Ishikawa (cell line): ENCODE results near the gene FNDC1.

Experiments used
- CEBPB ChIP-seq: IDR thresholded peaks from 2 replicates; pipeline ENCODE4 v1.6.1; 2012
- CREB1 ChIP-seq: IDR thresholded peaks from 2 replicates; pipeline ENCODE4 v1.6.1; 2012; ENCODE audit warnings: low read depth
- EGR1 ChIP-seq: IDR thresholded peaks from 2 replicates; pipeline ENCODE4 v1.6.1; 2012
- EP300 ChIP-seq: IDR thresholded peaks from 2 replicates; pipeline ENCODE4 v1.6.1; 2012; ENCODE audit warnings: borderline replicate concordance
- FOXM1 ChIP-seq: IDR thresholded peaks from 2 replicates; pipeline ENCODE4 v1.6.1; 2012; ENCODE audit warnings: low read depth, borderline replicate concordance
- MAX ChIP-seq: IDR thresholded peaks from 2 replicates; pipeline ENCODE4 v1.6.1; 2012
- NFIC ChIP-seq: IDR thresholded peaks from 2 replicates; pipeline ENCODE4 v1.6.1; 2012
- RAD21 ChIP-seq: IDR thresholded peaks from 2 replicates; pipeline ENCODE4 v1.6.1; 2012; ENCODE audit warnings: low read depth
- REST ChIP-seq: IDR thresholded peaks from 2 replicates; pipeline ENCODE4 v1.6.1; 2012; ENCODE audit warnings: low read depth, mild to moderate bottlenecking
- TAF1 ChIP-seq: IDR thresholded peaks from 2 replicates; pipeline ENCODE4 v1.6.1; 2012; ENCODE audit warnings: low read depth, mild to moderate bottlenecking
- TCF12 ChIP-seq: IDR thresholded peaks from 2 replicates; pipeline ENCODE4 v1.6.1; 2012; ENCODE audit warnings: low read depth
- TEAD4 ChIP-seq: IDR thresholded peaks from 2 replicates; pipeline ENCODE4 v1.6.1; 2012
- USF1 ChIP-seq: IDR thresholded peaks from 2 replicates; pipeline ENCODE4 v1.6.1; 2012
- YY1 ChIP-seq: IDR thresholded peaks from 2 replicates; pipeline ENCODE4 v1.6.1; 2012; ENCODE audit warnings: low read depth
- ZBTB7A ChIP-seq: IDR thresholded peaks from 2 replicates; pipeline ENCODE4 v1.6.1; 2012; ENCODE audit warnings: low read depth

The FNDC1 gene

GRCh38 chr6:159203304-159204005 is 34.3 kb downstream of the FNDC1 start:
- TF ChIP-seq ZBTB7A = no peak
- no peak for TF ChIP-seq USF1
- no peak for TF ChIP-seq EP300
- no peak for TF ChIP-seq MAX
- TF ChIP-seq YY1 = no peak
- no peak for TF ChIP-seq NFIC
- no peak for TF ChIP-seq TEAD4
- TF ChIP-seq CREB1 = no peak
- no peak for TF ChIP-seq REST
- no peak for TF ChIP-seq EGR1
- no peak for TF ChIP-seq RAD21
- no peak for TF ChIP-seq TCF12
- no peak for TF ChIP-seq CEBPB
- no peak for TF ChIP-seq FOXM1
- TF ChIP-seq TAF1 = no peak

GRCh38 chr6:159204605-159205004 is 35.4 kb downstream of the FNDC1 start:
- TF ChIP-seq FOXM1 = no peak
- TF ChIP-seq EP300 = no peak
- TF ChIP-seq CREB1 = no peak
- no peak for TF ChIP-seq EGR1
- no peak for TF ChIP-seq MAX
- TF ChIP-seq TEAD4 = no peak
- TF ChIP-seq USF1 = no peak
- no peak for TF ChIP-seq ZBTB7A
- no peak for TF ChIP-seq TCF12
- no peak for TF ChIP-seq NFIC
- TF ChIP-seq REST = no peak
- no peak for TF ChIP-seq YY1
- TF ChIP-seq TAF1 = no peak
- TF ChIP-seq CEBPB = no peak

- no peak for TF ChIP-seq RAD21
- TF ChIP-seq TEAD4 = no peak
- TF ChIP-seq USF1 = no peak
- no peak for TF ChIP-seq ZBTB7A
- TF ChIP-seq EGR1 = no peak
- TF ChIP-seq MAX = no peak
- TF ChIP-seq TCF12 = no peak
- TF ChIP-seq CEBPB = no peak
- TF ChIP-seq NFIC = no peak
- no peak for TF ChIP-seq TAF1
- TF ChIP-seq REST = no peak
- TF ChIP-seq CREB1 = no peak
- TF ChIP-seq EP300 = no peak
- TF ChIP-seq YY1 = no peak
- TF ChIP-seq FOXM1 = no peak
Observed at GRCh38 chr6:159212028-159212427, 42.8 kb downstream of the FNDC1 start.
